ENCODE data around the gene PREX1.

PREX1 gene

DNA sequence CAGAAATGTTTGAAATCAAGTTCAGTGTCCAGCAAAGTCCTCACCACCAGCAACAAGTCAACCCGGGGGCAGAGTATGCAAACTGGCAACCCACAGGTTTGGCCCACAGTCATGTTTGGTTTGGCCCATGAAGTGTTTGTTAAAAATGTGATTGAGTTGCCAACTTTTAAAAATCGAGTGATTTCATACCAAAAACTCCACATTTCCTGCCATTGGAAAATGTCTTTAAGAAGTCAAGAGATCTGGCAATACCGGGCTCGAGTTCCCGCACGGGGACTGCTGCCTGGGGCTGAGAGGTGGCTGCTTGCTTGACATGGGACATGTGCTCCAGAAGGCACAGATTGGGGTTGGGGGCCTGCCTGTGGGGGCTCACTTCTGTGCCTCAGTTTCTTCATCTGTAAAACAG, 36.1 kb downstream of the PREX1 start (continued):
- TF ChIP-seq POU6F1 (CRISPR knock-in tag; IDR thresholded peaks at IDR 0.05; ENCODE audit: borderline replicate concordance, low read depth): no peak
- TF ChIP-seq ZNF8 (CRISPR knock-in tag; IDR thresholded peaks at IDR 0.05): no peak
- no peak for TF ChIP-seq GLIS3 (CRISPR knock-in tag; IDR thresholded peaks at IDR 0.05)
- no peak for TF ChIP-seq SNAI2 (CRISPR knock-in tag; IDR thresholded peaks at IDR 0.05)
- TF ChIP-seq CSRNP3 (CRISPR knock-in tag; IDR thresholded peaks at IDR 0.05): no peak
- no peak for TF ChIP-seq PPARA (CRISPR knock-in tag; IDR thresholded peaks at IDR 0.05; ENCODE audit: borderline replicate concordance)
- TF ChIP-seq ZFP30 (CRISPR knock-in tag; IDR thresholded peaks at IDR 0.05): no peak

DNA sequence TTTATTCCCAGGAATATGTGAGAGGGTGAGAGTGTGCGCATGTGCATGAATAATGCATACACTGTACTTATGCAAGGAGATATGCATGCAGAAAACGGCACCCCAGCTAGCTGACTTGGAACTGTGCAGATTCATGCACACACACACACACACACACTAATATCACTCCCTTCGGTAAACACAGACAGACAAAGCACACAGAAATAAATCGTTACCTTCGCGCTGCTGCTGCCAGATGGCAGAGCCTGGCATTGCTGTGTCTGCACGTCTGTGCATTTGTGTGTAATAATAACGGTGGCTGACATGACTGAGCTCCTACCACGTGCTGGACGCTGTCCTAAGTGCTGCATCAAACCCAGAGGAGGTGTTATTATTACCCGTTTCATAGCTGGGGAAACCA, 36.8 kb downstream of the PREX1 start:
- ATAC-seq: peak; percentile 58
- TF ChIP-seq TCF4 (CRISPR knock-in tag; IDR thresholded peaks at IDR 0.05; ENCODE audit: borderline replicate concordance) (no peak), BACH2 (CRISPR knock-in tag; IDR thresholded peaks at IDR 0.05; ENCODE audit: borderline replicate concordance) (no peak), GLIS3 (CRISPR knock-in tag; IDR thresholded peaks at IDR 0.05) (no peak), ZC3H10 (CRISPR knock-in tag; IDR thresholded peaks at IDR 0.05) (no peak), PPARA (CRISPR knock-in tag; IDR thresholded peaks at IDR 0.05; ENCODE audit: borderline replicate concordance) (no peak), POU6F1 (CRISPR knock-in tag; IDR thresholded peaks at IDR 0.05; ENCODE audit: borderline replicate concordance, low read depth) (no peak), ZNF8 (CRISPR knock-in tag; IDR thresholded peaks at IDR 0.05) (no peak), ZFP3 (CRISPR knock-in tag; IDR thresholded peaks at IDR 0.05) (no peak)
- TF ChIP-seq, protein P1, sequence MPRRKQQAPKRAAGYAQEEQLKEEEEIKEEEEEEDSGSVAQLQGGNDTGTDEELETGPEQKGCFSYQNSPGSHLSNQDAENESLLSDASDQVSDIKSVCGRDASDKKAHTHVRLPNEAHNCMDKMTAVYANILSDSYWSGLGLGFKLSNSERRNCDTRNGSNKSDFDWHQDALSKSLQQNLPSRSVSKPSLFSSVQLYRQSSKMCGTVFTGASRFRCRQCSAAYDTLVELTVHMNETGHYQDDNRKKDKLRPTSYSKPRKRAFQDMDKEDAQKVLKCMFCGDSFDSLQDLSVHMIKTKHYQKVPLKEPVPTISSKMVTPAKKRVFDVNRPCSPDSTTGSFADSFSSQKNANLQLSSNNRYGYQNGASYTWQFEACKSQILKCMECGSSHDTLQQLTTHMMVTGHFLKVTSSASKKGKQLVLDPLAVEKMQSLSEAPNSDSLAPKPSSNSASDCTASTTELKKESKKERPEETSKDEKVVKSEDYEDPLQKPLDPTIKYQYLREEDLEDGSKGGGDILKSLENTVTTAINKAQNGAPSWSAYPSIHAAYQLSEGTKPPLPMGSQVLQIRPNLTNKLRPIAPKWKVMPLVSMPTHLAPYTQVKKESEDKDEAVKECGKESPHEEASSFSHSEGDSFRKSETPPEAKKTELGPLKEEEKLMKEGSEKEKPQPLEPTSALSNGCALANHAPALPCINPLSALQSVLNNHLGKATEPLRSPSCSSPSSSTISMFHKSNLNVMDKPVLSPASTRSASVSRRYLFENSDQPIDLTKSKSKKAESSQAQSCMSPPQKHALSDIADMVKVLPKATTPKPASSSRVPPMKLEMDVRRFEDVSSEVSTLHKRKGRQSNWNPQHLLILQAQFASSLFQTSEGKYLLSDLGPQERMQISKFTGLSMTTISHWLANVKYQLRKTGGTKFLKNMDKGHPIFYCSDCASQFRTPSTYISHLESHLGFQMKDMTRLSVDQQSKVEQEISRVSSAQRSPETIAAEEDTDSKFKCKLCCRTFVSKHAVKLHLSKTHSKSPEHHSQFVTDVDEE (CRISPR knock-in tag; IDR thresholded peaks at IDR 0.05): no peak

DNA sequence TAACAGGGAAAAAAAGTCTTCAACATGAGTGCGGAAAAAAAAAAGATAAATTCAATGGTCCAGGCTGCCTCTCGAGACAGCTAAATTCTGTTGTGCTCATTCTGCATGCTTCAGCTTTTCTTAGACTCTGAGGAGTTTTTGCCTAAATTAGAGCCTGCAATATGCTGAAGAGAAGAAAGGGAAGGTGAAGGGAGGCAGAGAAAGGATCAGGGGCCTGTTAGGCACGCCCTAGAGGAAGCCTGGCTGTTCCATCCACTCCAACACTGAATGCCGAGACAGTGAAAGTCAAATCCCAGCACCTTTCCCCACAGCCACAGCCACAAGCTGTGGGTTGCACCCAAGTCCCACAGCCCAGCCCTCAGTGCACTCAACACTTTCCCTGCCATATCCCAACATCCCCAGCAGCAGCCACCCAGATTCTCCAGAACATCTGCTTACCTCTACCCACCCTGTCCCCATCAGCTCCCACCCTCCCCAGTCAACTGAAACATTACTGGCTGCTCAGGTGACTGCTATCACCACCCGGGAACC, 37.3 kb downstream of the PREX1 start:
- TF ChIP-seq ZFP3 (CRISPR knock-in tag; IDR thresholded peaks at IDR 0.05) (no peak), CSRNP3 (CRISPR knock-in tag; IDR thresholded peaks at IDR 0.05) (no peak), BACH2 (CRISPR knock-in tag; IDR thresholded peaks at IDR 0.05; ENCODE audit: borderline replicate concordance) (no peak), ZFP30 (CRISPR knock-in tag; IDR thresholded peaks at IDR 0.05) (no peak), ZNF8 (CRISPR knock-in tag; IDR thresholded peaks at IDR 0.05) (no peak), ZC3H10 (CRISPR knock-in tag; IDR thresholded peaks at IDR 0.05) (no peak), ZNF70 (CRISPR knock-in tag; IDR thresholded peaks at IDR 0.05) (no peak), POU6F1 (CRISPR knock-in tag; IDR thresholded peaks at IDR 0.05; ENCODE audit: borderline replicate concordance, low read depth) (no peak), PPARA (CRISPR knock-in tag; IDR thresholded peaks at IDR 0.05; ENCODE audit: borderline replicate concordance) (no peak), CREB5 (CRISPR knock-in tag; IDR thresholded peaks at IDR 0.05; ENCODE audit: low read depth) (no peak), TOX (CRISPR knock-in tag; IDR thresholded peaks at IDR 0.05; ENCODE audit: borderline replicate concordance) (no peak), ESRRG (CRISPR knock-in tag; IDR thresholded peaks at IDR 0.05) (no peak), CSDC2 (CRISPR knock-in tag; IDR thresholded peaks at IDR 0.05) (no peak), ZNF565 (CRISPR knock-in tag; conservative IDR thresholded peaks at IDR 0.05; ENCODE audit: low read depth) (no peak), ISL1 (CRISPR knock-in tag; IDR thresholded peaks at IDR 0.05) (no peak), ARNTL (CRISPR knock-in tag; IDR thresholded peaks at IDR 0.05; ENCODE audit: borderline replicate concordance, low read depth) (no peak)
- TF ChIP-seq, protein P1 (CRISPR knock-in tag; IDR thresholded peaks at IDR 0.05): no peak
- no peak for ATAC-seq
